Measurements from ENCODE around the gene MYADM.

DNA sequence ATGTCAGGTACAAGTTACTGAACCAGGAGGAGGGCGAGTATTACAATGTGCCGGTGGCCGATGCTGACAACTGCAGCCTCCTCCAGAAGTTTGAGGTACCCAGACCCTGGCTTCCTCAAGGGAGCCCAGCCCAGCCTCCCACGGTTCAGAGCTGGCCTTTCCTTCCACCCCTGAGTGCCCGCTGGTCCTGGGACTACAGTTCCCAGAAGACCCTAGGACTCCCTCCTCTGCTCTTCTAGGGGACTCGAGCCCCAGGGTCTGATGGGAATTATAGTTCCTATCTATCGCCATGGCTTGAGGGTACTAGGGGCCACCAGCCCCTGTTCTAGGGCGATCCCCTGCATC, 25.3 kb downstream of the MYADM start:
- no peak for TF ChIP-seq POLR2A (IDR thresholded peaks at IDR 0.05)
- TF ChIP-seq, protein P1, sequence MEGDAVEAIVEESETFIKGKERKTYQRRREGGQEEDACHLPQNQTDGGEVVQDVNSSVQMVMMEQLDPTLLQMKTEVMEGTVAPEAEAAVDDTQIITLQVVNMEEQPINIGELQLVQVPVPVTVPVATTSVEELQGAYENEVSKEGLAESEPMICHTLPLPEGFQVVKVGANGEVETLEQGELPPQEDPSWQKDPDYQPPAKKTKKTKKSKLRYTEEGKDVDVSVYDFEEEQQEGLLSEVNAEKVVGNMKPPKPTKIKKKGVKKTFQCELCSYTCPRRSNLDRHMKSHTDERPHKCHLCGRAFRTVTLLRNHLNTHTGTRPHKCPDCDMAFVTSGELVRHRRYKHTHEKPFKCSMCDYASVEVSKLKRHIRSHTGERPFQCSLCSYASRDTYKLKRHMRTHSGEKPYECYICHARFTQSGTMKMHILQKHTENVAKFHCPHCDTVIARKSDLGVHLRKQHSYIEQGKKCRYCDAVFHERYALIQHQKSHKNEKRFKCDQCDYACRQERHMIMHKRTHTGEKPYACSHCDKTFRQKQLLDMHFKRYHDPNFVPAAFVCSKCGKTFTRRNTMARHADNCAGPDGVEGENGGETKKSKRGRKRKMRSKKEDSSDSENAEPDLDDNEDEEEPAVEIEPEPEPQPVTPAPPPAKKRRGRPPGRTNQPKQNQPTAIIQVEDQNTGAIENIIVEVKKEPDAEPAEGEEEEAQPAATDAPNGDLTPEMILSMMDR (IDR thresholded peaks at IDR 0.05) = no peak

Measured in breast epithelium (tissue), 3 donors.